Nephron progenitor cell (in vitro differentiated cells): ENCODE results near the gene NAV1.

Source experiments
- DNase-seq: peaks from one replicate; pipeline ENCODE4 v3.0.0; 2021
- H3K27ac Mint-ChIP-seq: 2 replicates; pipeline ENCODE4 v1.8.0; 2021; ENCODE audit warnings: mild to moderate bottlenecking, moderate library complexity, mixed read lengths
- H3K27me3 Mint-ChIP-seq: 2 replicates; pipeline ENCODE4 v1.8.0; 2021; ENCODE audit warnings: mild to moderate bottlenecking, low read depth, mixed read lengths; ENCODE audit not compliant: poor library complexity
- H3K36me3 Mint-ChIP-seq: 2 replicates; pipeline ENCODE4 v1.8.0; 2021; ENCODE audit warnings: low read depth, mixed read lengths
- H3K4me1 Mint-ChIP-seq: 2 replicates; pipeline ENCODE4 v1.8.0; 2021; ENCODE audit warnings: mixed read lengths
- H3K4me3 Mint-ChIP-seq: 2 replicates; pipeline ENCODE4 v1.8.0; 2021; ENCODE audit warnings: mild to moderate bottlenecking, moderate library complexity, mixed read lengths
- H3K9me3 Mint-ChIP-seq: 2 replicates; pipeline ENCODE4 v1.8.0; 2021; ENCODE audit warnings: mild to moderate bottlenecking, moderate library complexity, mixed read lengths
- TF ChIP-seq, protein P1 (sequence below): fragments of 200-600 bp; sonication (generic); IDR thresholded peaks from 2 replicates; pipeline ENCODE4 v1.5.0; 2021; ENCODE audit warnings: antibody characterized with exemption

The NAV1 gene

DNA sequence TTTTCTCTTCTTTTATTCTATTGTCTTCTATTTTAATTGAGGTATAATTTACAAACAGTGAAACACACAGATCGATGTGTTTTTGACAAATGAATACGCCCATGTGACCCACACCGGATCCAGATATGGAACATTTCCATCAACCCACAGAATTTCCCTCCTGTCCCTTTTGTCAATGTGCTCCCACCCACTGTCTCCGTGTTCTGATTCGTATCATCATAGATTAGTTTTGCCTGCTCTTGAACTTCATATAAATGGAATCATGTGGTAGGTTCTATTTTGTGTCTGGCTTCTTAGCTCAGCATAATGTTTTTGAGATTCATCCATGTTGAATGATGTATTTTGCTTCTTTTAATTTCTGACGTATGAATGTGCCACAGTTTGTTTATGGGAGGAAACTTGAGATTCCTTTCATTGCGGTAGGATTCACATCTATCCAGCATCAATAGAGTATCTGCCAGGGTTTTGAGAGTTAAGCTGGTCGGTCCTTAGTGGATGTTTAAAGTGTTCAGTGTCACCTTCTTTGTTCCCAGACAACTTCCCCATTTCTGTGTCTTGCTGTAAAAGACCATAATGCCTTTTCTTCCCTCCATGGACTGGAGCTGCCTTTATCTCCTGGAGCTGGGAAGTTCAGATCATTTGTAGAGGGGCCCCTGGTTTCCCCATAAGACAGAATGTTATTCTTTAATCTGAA, 14.7 kb downstream of the NAV1 start:
- Mint-ChIP-seq H3K36me3 (no peaks in the 10 kb centered on the region), H3K9me3 (no peaks in the 10 kb centered on the region), H3K4me1 (peaks cover 36% of the 10 kb centered on the region), H3K4me3 (no peak overlapping the region), H3K27ac (peak overlapping the region; percentile 42), H3K27me3 (peaks cover 13% of the 10 kb centered on the region)
- DNase-seq = no peak
- TF ChIP-seq, protein P1, sequence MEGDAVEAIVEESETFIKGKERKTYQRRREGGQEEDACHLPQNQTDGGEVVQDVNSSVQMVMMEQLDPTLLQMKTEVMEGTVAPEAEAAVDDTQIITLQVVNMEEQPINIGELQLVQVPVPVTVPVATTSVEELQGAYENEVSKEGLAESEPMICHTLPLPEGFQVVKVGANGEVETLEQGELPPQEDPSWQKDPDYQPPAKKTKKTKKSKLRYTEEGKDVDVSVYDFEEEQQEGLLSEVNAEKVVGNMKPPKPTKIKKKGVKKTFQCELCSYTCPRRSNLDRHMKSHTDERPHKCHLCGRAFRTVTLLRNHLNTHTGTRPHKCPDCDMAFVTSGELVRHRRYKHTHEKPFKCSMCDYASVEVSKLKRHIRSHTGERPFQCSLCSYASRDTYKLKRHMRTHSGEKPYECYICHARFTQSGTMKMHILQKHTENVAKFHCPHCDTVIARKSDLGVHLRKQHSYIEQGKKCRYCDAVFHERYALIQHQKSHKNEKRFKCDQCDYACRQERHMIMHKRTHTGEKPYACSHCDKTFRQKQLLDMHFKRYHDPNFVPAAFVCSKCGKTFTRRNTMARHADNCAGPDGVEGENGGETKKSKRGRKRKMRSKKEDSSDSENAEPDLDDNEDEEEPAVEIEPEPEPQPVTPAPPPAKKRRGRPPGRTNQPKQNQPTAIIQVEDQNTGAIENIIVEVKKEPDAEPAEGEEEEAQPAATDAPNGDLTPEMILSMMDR = no peak

DNA sequence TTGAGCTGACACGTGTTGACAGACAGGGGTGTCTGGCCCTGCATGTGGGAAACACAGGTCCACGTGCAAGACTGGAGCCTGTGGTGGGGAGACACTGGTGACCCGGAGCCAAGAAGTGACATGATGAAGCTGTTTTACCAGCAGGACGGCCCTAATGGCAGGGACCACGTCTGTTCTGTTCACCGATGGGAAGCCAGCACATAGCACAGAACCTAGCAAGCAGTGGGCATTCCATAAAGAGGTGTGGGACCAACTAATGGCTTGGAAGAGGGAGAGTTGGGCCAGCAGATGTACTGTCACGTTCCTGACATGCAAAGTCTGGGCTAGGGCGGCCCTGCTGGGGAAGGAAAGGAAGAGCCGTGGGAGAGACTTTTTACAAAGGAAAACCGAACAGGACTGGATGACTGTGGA, 15.3 kb downstream of the NAV1 start:
- Mint-ChIP-seq H3K27ac (no peak overlapping the region), H3K4me3 (no peak overlapping the region), H3K4me1 (peaks cover 36% of the 10 kb centered on the region), H3K9me3 (no peaks in the 10 kb centered on the region), H3K36me3 (no peaks in the 10 kb centered on the region), H3K27me3 (peaks cover 7% of the 10 kb centered on the region)
- no peak for DNase-seq
- TF ChIP-seq, protein P1 = no peak

DNA sequence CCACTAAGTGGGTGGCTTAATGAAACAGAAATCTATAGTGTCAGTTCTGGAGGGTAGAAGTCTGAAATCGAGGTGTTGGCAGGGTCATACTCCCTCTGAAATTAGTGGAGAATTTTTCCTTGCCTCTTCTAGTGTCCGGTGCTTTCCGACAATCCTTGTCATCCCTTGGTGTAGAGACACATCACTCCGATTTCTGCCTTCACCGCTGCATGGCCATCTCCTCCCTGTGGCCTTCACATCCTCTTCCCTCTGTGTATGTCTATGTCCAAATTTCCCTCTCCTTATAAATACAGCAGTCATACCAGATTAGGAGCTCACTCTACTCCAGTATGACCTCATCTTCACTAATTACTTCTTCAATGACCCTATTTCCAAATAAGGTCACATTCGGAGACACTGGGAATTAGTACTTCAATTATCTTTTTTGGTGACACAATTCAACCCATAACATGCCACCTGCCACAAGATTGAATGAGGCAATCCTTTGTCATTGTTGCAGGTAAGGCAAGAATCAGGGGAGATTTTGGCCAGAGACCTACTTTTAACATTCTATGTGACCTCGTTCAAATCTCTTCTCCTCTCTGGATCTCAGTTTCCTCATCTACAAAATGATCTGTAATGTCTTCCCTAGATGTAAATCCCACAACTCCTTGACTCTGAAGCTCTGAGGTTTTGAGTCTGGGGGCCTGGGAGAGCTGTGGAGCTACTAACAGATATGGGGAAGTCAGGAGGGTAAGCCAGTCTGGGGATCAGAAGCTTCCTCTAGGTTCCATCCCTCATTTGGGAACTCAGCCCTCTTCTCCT, 16.1 kb downstream of the NAV1 start:
- TF ChIP-seq, protein P1 = no peak
- no peaks in the 10 kb centered on the region for H3K9me3 Mint-ChIP-seq
- no peaks in the 10 kb centered on the region for H3K36me3 Mint-ChIP-seq
- H3K4me3 Mint-ChIP-seq = no peak overlapping the region
- H3K27me3 Mint-ChIP-seq = peaks cover 9% of the 10 kb centered on the region
- H3K4me1 Mint-ChIP-seq = peaks cover 40% of the 10 kb centered on the region
- DNase-seq = no peak
- no peak overlapping the region for H3K27ac Mint-ChIP-seq

DNA sequence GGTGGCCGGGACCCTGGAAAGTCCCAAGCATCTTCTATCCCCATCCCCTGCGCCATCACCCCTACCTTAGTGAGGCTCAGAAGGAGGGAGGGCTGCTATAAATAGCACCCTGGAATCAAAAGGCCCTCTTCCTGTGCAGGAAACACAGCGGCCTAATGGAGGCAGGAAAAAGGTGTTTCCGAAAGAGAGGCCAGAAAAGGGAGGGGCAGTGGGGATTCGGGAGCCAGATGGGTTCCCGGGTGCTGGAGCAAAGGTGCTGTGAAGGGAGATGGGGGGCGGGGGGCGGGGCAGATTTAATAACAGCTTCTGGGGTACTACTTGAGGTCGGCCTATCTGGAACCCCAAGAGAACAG, 16.6 kb downstream of the NAV1 start:
- Mint-ChIP-seq H3K4me1 (peaks cover 41% of the 10 kb centered on the region), H3K4me3 (no peak overlapping the region), H3K27ac (no peak overlapping the region), H3K9me3 (no peaks in the 10 kb centered on the region), H3K27me3 (peaks cover 11% of the 10 kb centered on the region), H3K36me3 (no peaks in the 10 kb centered on the region)
- TF ChIP-seq, protein P1 = no peak
- DNase-seq = no peak

DNA sequence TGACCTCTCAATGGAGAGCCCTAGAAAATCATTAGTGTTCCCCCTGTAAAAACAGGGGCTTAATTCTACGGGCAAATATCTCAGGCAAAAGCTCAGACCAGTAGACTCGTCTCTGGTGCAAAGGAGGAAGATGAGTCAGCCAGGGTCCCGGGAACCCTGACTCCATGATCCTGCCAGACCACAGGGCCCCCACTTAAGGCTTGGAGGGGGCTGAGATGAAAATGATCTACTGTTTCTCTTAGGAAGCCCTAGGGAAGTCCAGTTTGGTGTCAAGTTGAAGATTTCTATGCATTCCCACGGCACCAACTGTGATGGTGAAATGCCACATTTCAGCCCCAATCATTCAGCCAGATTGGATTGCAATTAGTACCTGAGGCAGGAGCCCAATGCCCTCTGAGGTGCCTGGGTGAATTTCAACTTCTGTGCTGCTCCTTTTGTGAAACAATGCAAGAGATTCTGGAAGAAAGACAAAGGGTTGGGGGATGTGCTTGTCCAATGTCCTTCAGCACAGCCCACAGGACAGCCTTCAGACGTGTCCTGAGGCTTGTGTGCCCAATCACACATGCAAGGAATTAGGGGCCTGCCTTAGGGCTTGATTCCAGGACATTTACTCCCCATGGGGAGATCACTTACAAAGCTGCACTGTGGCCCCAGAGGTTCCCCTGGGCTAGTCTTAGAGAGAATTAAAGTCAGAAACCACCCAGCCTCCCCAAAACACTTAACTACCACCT, 18.1 kb downstream of the NAV1 start:
- H3K27me3 Mint-ChIP-seq = peaks cover 5% of the 10 kb centered on the region
- H3K27ac Mint-ChIP-seq = no peak overlapping the region
- H3K36me3 Mint-ChIP-seq = no peaks in the 10 kb centered on the region
- H3K9me3 Mint-ChIP-seq = no peaks in the 10 kb centered on the region
- no peak overlapping the region for H3K4me3 Mint-ChIP-seq
- TF ChIP-seq, protein P1 = no peak
- H3K4me1 Mint-ChIP-seq = peaks cover 41% of the 10 kb centered on the region
- DNase-seq = no peak
